Mesendoderm (in vitro differentiated cells): ENCODE data around the gene CMYA5.
A peak's percentile ranks its signal among the peaks of the same experiment; 100 is the strongest.

Experiments used
- DNase-seq: peaks from one replicate; pipeline ENCODE4 v3.0.0; 2013
- H2AK5ac ChIP-seq: 2 replicates; pipeline ENCODE4 v1.6.1; 2013; ENCODE audit warnings: low read length, inconsistent platforms
- H2BK120ac ChIP-seq: 2 replicates; pipeline ENCODE4 v1.6.1; 2013; ENCODE audit warnings: low read depth, mild to moderate bottlenecking, low read length, moderate library complexity, mixed read lengths
- H2BK15ac ChIP-seq: replicated peaks from 2 replicates; pipeline ENCODE4 v1.6.1; 2013; ENCODE audit warnings: low read depth, mild to moderate bottlenecking, moderate library complexity
- H2BK5ac ChIP-seq: 2 replicates; pipeline ENCODE4 v1.6.1; 2013; ENCODE audit warnings: low read length, inconsistent platforms
- H3K18ac ChIP-seq: 2 replicates; pipeline ENCODE4 v1.6.1; 2013; ENCODE audit warnings: mild to moderate bottlenecking, low read length, mixed read lengths
- H3K23ac ChIP-seq: one replicate; pipeline ENCODE4 v1.6.1; 2013; ENCODE audit warnings: low read length
- H3K27ac ChIP-seq: 2 replicates; pipeline ENCODE4 v1.5.1; 2013; ENCODE audit warnings: low read depth, mild to moderate bottlenecking, inconsistent platforms, low read length, moderate library complexity
- H3K27me3 ChIP-seq: 2 replicates; pipeline ENCODE4 v1.6.1; 2013; ENCODE audit warnings: low read length, control low read depth, mild to moderate bottlenecking, inconsistent platforms; ENCODE audit not compliant: insufficient read depth, poor library complexity
- H3K36me3 ChIP-seq: 2 replicates; pipeline ENCODE4 v1.6.1; 2013; ENCODE audit warnings: low read length, inconsistent platforms; ENCODE audit not compliant: control insufficient read depth, insufficient read depth
- H3K4ac ChIP-seq: one replicate; pipeline ENCODE4 v1.6.1; 2013; ENCODE audit warnings: low read depth, mild to moderate bottlenecking, low read length, moderate library complexity
- H3K4me1 ChIP-seq: 2 replicates; pipeline ENCODE4 v1.6.1; 2013; ENCODE audit warnings: low read depth, low read length, inconsistent platforms; ENCODE audit not compliant: control insufficient read depth
- H3K4me2 ChIP-seq: 2 replicates; pipeline ENCODE4 v1.6.1; 2013; ENCODE audit warnings: low read length
- H3K4me3 ChIP-seq: 2 replicates; pipeline ENCODE4 v1.5.1; 2013; ENCODE audit warnings: mild to moderate bottlenecking, low read length
- H3K56ac ChIP-seq: one replicate; pipeline ENCODE4 v1.6.1; 2013; ENCODE audit warnings: low read length
- H3K79me1 ChIP-seq: 2 replicates; pipeline ENCODE4 v1.6.1; 2013; ENCODE audit warnings: low read length, inconsistent platforms
- H3K79me2 ChIP-seq: 2 replicates; pipeline ENCODE4 v1.6.1; 2013; ENCODE audit warnings: mild to moderate bottlenecking, low read length; ENCODE audit not compliant: control insufficient read depth, insufficient read depth
- H3K9ac ChIP-seq: 2 replicates; pipeline ENCODE4 v1.6.1; 2013; ENCODE audit warnings: low read length, inconsistent platforms
- H4K5ac ChIP-seq: one replicate; pipeline ENCODE4 v1.6.1; 2013; ENCODE audit warnings: low read length
- H4K8ac ChIP-seq: one replicate; pipeline ENCODE4 v1.6.1; 2013; ENCODE audit warnings: low read depth, mild to moderate bottlenecking, control low read depth, low read length, moderate library complexity
- WGBS: extraction: QIAGEN DNeasy Blood & Tissue Kit; methylation state at CpG from one replicate; pipeline ENCODE4 v1.1.7; 2013; ENCODE audit warnings: low lambda C conversion rate, missing lambda C conversion rate; ENCODE audit not compliant: insufficient coverage; ENCODE audit errors: extremely low coverage; 5-methylcytosine and 5-hydroxymethylcytosine counted together

Gene CMYA5

DNA sequence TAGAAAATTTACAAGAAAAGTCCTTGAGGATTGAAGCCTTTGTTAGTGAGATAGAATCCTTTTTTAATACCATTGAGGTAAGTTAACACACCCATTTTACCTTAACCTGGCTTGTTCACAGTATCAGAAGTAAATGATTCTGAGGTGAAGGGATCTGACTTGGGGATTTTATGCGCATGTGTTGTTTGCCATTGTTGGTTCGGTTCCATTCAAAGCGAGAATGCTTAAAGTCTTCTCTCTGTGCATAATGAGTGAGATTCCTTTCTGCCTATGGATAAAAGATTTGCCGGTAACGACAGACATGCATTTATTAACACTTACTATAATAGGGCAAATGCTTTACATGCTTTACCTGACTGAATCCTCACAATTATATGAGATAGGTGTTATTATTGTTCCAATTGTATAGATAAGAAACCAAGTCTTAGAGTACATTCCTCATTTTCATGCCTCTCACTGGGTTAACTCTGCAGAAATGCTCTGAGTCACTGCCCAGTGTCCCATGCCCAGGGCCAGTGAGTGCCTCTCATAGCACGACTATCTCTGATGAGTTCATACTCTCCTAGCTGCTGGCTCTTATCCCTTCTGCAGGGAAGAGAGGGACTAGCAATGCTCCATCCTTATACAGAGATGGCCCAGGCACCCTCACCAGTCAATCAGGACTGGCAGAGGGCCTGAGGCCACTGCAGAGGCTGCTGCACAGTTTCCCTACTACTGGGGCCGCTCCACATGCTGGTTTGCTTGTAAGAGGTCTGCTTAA lies 54.4 kb downstream of the CMYA5 start:
- Histone ChIP-seq H2BK5ac (no peak overlapping the region), H3K79me1 (no peaks in the 10 kb centered on the region), H3K36me3 (no peaks in the 10 kb centered on the region), H3K18ac (no peak overlapping the region), H3K4me1 (peaks cover 5% of the 10 kb centered on the region), H4K5ac (no peak overlapping the region), H3K4me2 (no peak overlapping the region), H3K27ac (no peak overlapping the region), H2BK15ac (no peak overlapping the region), H4K8ac (no peak overlapping the region), H2AK5ac (no peak overlapping the region), H3K4me3 (no peak overlapping the region), H3K79me2 (no peaks in the 10 kb centered on the region), H3K4ac (no peak overlapping the region), H3K27me3 (no peaks in the 10 kb centered on the region), H3K9ac (no peak overlapping the region), H3K56ac (no peak overlapping the region), H3K23ac (no peak overlapping the region), H2BK120ac (peak overlapping the region; percentile 4)
- no CpG with 5 or more reads among the region's 7 CpGs for whole genome bisulfite sequencing
- peak; percentile 65 for DNase-seq

DNA sequence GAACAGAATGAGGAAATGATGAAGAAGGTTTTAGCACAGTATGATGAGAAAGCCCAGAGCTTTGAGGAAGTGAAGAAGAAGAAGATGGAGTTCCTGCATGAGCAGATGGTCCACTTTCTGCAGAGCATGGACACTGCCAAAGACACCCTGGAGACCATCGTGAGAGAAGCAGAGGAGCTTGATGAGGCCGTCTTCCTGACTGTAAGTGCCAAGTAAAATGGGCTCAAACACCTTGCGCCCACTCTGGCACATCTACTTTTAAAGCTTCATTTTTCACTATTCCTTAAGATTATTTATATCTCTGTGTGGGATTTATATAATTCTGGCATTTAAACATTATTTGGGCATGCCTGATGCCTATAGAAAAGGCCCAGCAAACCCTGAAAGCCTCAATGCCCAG lies 55.6 kb downstream of the CMYA5 start:
- no peaks in the 10 kb centered on the region for H3K79me1 ChIP-seq
- no peak overlapping the region for H2BK15ac ChIP-seq
- no peak overlapping the region for H3K9ac ChIP-seq
- H3K4me2 ChIP-seq, result no peak overlapping the region
- no peak overlapping the region for H3K27ac ChIP-seq
- peaks cover 5% of the 10 kb centered on the region for H3K4me1 ChIP-seq
- no peak overlapping the region for H3K4me3 ChIP-seq
- no peak overlapping the region for H2BK5ac ChIP-seq
- H3K36me3 ChIP-seq, result no peaks in the 10 kb centered on the region
- no peak overlapping the region for H2AK5ac ChIP-seq
- no peaks in the 10 kb centered on the region for H3K27me3 ChIP-seq
- no peak overlapping the region for H3K18ac ChIP-seq
- no peak overlapping the region for H3K56ac ChIP-seq
- H4K5ac ChIP-seq, result no peak overlapping the region
- no peak overlapping the region for H2BK120ac ChIP-seq
- WGBS, result no CpG with 5 or more reads among the region's 3 CpGs
- no peak overlapping the region for H3K4ac ChIP-seq
- H3K23ac ChIP-seq, result no peak overlapping the region
- no peaks in the 10 kb centered on the region for H3K79me2 ChIP-seq
- H4K8ac ChIP-seq, result no peak overlapping the region
- DNase-seq, result no peak

GRCh38 chr5:79746642-79747569 lies 57.3 kb downstream of the CMYA5 start:
- Histone ChIP-seq H3K4me3 (no peak overlapping the region), H2BK120ac (no peak overlapping the region)
- DNase-seq, result no peak

GRCh38 chr5:79750611-79751510 lies 61.2 kb downstream of the CMYA5 start:
- no peak overlapping the region for H2BK15ac ChIP-seq

More at GRCh38 chr5:79746642-79747569, 57.3 kb downstream of the CMYA5 start:
- peaks cover 5% of the 10 kb centered on the region for H3K4me1 ChIP-seq
- H4K8ac ChIP-seq, result no peak overlapping the region
- no peaks in the 10 kb centered on the region for H3K79me1 ChIP-seq
- no peak overlapping the region for H4K5ac ChIP-seq
- no peak overlapping the region for H3K27ac ChIP-seq
- H2BK15ac ChIP-seq, result no peak overlapping the region
- H3K56ac ChIP-seq, result no peak overlapping the region
- H3K79me2 ChIP-seq, result no peaks in the 10 kb centered on the region
- H3K23ac ChIP-seq, result no peak overlapping the region
- no peaks in the 10 kb centered on the region for H3K27me3 ChIP-seq
- H3K36me3 ChIP-seq, result no peaks in the 10 kb centered on the region
- no peak overlapping the region for H2AK5ac ChIP-seq
- peak overlapping the region; percentile 75 for H3K18ac ChIP-seq
- H3K4ac ChIP-seq, result no peak overlapping the region
- H3K9ac ChIP-seq, result no peak overlapping the region
- no peak overlapping the region for H3K4me2 ChIP-seq
- H2BK5ac ChIP-seq, result no peak overlapping the region
- no CpG with 5 or more reads among the region's 4 CpGs for whole genome bisulfite sequencing

DNA sequence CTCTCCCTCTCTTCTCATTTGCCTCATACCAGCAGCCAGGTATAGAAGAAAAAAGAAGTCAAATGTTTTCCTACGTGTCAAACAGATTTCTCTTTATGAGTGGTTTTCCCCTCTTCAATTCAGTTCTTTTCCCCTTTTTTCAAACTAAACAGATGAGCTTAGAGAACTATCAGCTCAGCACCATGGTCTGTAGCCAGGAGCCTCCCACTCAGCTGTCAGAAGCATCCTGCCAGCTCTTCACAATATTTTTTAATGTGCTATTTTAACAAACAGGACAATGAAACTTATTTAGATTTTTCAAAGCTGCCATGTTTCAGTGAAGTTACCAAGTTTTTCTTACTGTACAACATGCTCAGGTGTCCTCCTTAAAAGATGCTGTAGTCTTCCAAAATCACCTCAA lies 63.5 kb downstream of the CMYA5 start:
- no peak overlapping the region for H3K9ac ChIP-seq
- H4K5ac ChIP-seq, result no peak overlapping the region
- H3K4me3 ChIP-seq, result no peak overlapping the region
- no peak overlapping the region for H2AK5ac ChIP-seq
- no peak overlapping the region for H3K23ac ChIP-seq
- no peaks in the 10 kb centered on the region for H3K4me1 ChIP-seq
- H3K36me3 ChIP-seq, result no peaks in the 10 kb centered on the region
- no peak for DNase-seq
- no peak overlapping the region for H4K8ac ChIP-seq
- no CpG with 5 or more reads among the region's 1 CpG for WGBS
- H3K4me2 ChIP-seq, result no peak overlapping the region
- no peak overlapping the region for H3K18ac ChIP-seq
- H3K56ac ChIP-seq, result no peak overlapping the region
- H2BK5ac ChIP-seq, result no peak overlapping the region
- H3K27ac ChIP-seq, result no peak overlapping the region
- no peaks in the 10 kb centered on the region for H3K79me1 ChIP-seq
- no peak overlapping the region for H2BK15ac ChIP-seq
- no peaks in the 10 kb centered on the region for H3K79me2 ChIP-seq
- H2BK120ac ChIP-seq, result no peak overlapping the region
- no peak overlapping the region for H3K4ac ChIP-seq
- no peaks in the 10 kb centered on the region for H3K27me3 ChIP-seq

More at GRCh38 chr5:79750611-79751510, 61.2 kb downstream of the CMYA5 start:
- H3K4me3 ChIP-seq, result no peak overlapping the region
- no peaks in the 10 kb centered on the region for H3K79me2 ChIP-seq
- H3K4me2 ChIP-seq, result no peak overlapping the region
- no peak overlapping the region for H3K9ac ChIP-seq
- H2BK5ac ChIP-seq, result no peak overlapping the region
- H3K4ac ChIP-seq, result no peak overlapping the region
- no peak overlapping the region for H4K5ac ChIP-seq
- no peak overlapping the region for H4K8ac ChIP-seq
- no peaks in the 10 kb centered on the region for H3K4me1 ChIP-seq
- DNase-seq, result no peak
- H2BK120ac ChIP-seq, result no peak overlapping the region
- H3K36me3 ChIP-seq, result no peaks in the 10 kb centered on the region
- no peak overlapping the region for H3K18ac ChIP-seq
- no peak overlapping the region for H3K56ac ChIP-seq
- no peak overlapping the region for H3K27ac ChIP-seq
- no peak overlapping the region for H2AK5ac ChIP-seq
- H3K79me1 ChIP-seq, result no peaks in the 10 kb centered on the region
- no peak overlapping the region for H3K23ac ChIP-seq
- H3K27me3 ChIP-seq, result no peaks in the 10 kb centered on the region
- WGBS, result no CpG with 5 or more reads among the region's 8 CpGs
